OCI-LY1 (cell line): ENCODE data around the gene KRAS.

ENCODE experiments used
- H2AFZ ChIP-seq: fragments of 200-600 bp; sonication (generic), shearing (Covaris generic); 2 replicates; pipeline ENCODE4 v1.6.0; 2014; ENCODE audit warnings: antibody characterized with exemption, mild to moderate bottlenecking, low read length
- H3F3A ChIP-seq: fragments of 200-600 bp; sonication (generic), shearing (Covaris generic); 2 replicates; pipeline ENCODE4 v1.6.0; 2014; ENCODE audit warnings: mild to moderate bottlenecking, antibody characterized with exemption, low read length, moderate library complexity; ENCODE audit not compliant: insufficient read depth
- H3K27ac ChIP-seq: fragments of 200-600 bp; sonication (generic); 2 replicates; pipeline ENCODE4 v1.5.1; 2014; ENCODE audit warnings: low read length, mixed run types, mild to moderate bottlenecking, low read depth; ENCODE audit not compliant: poor library complexity, severe bottlenecking
- H3K27me3 ChIP-seq: fragments of 200-600 bp; sonication (generic); 2 replicates; pipeline ENCODE4 v1.6.0; 2014; ENCODE audit warnings: antibody characterized with exemption, mild to moderate bottlenecking, low read length, moderate library complexity; ENCODE audit not compliant: insufficient read depth
- H3K36me3 ChIP-seq: fragments of 200-600 bp; sonication (generic); 2 replicates; pipeline ENCODE4 v1.6.1; 2014; ENCODE audit warnings: mild to moderate bottlenecking, antibody characterized with exemption, low read length, moderate library complexity, mixed read lengths; ENCODE audit not compliant: insufficient read depth
- H3K4me1 ChIP-seq: fragments of 200-600 bp; sonication (generic); 2 replicates; pipeline ENCODE4 v1.5.1; 2014; ENCODE audit warnings: mild to moderate bottlenecking, low read length, moderate library complexity; ENCODE audit not compliant: insufficient read depth, severe bottlenecking
- H3K4me2 ChIP-seq: fragments of 200-600 bp; sonication (generic), shearing (Covaris generic); 2 replicates; pipeline ENCODE4 v1.6.1; 2014; ENCODE audit warnings: low read length
- H3K4me3 ChIP-seq: fragments of 200-600 bp; sonication (generic); 2 replicates; pipeline ENCODE4 v1.5.1; 2014; ENCODE audit warnings: low read length, low read depth, mild to moderate bottlenecking, mixed read lengths; ENCODE audit not compliant: poor library complexity, severe bottlenecking
- H3K79me2 ChIP-seq: fragments of 200-600 bp; shearing (Covaris generic); 2 replicates; pipeline ENCODE4 v1.6.1; 2016; ENCODE audit warnings: mixed run types, low read length, mixed read lengths; ENCODE audit not compliant: insufficient read depth
- H3K9ac ChIP-seq: fragments of 200-600 bp; sonication (generic), shearing (Covaris generic); 2 replicates; pipeline ENCODE4 v1.6.1; 2014; ENCODE audit warnings: mild to moderate bottlenecking, low read length, mixed read lengths
- H3K9me2 ChIP-seq: fragments of 200-600 bp; sonication (generic), shearing (Covaris generic); 2 replicates; pipeline ENCODE4 v1.6.1; 2014; ENCODE audit warnings: low read depth, mild to moderate bottlenecking, low read length, mixed read lengths
- H3K9me3 ChIP-seq: fragments of 200-600 bp; shearing (Covaris generic); 2 replicates; pipeline ENCODE4 v1.6.1; 2014; ENCODE audit warnings: low read length, mixed read lengths
- H4K20me1 ChIP-seq: fragments of 200-600 bp; sonication (generic), shearing (Covaris generic); 2 replicates; pipeline ENCODE4 v1.6.0; 2016; ENCODE audit warnings: mild to moderate bottlenecking, low read length; ENCODE audit not compliant: insufficient read depth
- EZH2 ChIP-seq: fragments of 200-600 bp; sonication (generic), shearing (Covaris generic); IDR thresholded peaks from 2 replicates; pipeline ENCODE4 v1.8.0; 2017; ENCODE audit warnings: borderline replicate concordance, mixed run types, mild to moderate bottlenecking, antibody characterized with exemption, low read length, moderate library complexity, mixed read lengths
- TF ChIP-seq, protein P1 (sequence below): fragments of 200-600 bp; sonication (generic), shearing (Covaris generic); IDR thresholded peaks from 2 replicates; pipeline ENCODE4 v1.5.1; 2017; ENCODE audit warnings: mild to moderate bottlenecking, antibody characterized with exemption, low read length, moderate library complexity, mixed read lengths

The KRAS gene

DNA sequence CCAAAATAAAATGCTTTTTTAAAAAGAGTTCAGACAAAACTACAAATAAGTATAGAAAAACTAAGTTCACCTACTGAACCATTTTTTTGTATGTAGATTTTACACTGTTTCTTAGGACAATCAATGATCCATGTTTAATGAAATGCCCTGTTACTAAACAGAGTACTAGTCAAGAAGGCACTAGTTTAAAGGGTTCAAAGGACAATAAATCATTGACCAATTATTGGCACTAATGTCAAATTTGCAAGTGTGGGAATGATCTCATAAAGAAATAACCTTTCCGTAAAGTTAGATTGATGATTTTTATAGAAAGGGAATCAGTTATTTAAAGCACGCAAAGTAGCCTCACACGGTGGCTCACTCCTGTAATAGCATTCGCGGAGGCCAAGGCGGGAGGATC, 59.9 kb downstream of the KRAS start:
- Histone ChIP-seq H3K4me2 (no peak overlapping the region), H4K20me1 (no peaks in the 10 kb centered on the region), H3K4me1 (peaks cover 10% of the 10 kb centered on the region), H3K79me2 (no peaks in the 10 kb centered on the region), H3K36me3 (no peaks in the 10 kb centered on the region), H3K27me3 (no peaks in the 10 kb centered on the region; the same call in 1 of the 2 replicates), H3K9me3 (no peaks in the 10 kb centered on the region), H2AFZ (no peak overlapping the region), H3K9ac (no peak overlapping the region), H3F3A (no peaks in the 10 kb centered on the region), H3K27ac (no peak overlapping the region), H3K9me2 (no peaks in the 10 kb centered on the region), H3K4me3 (no peak overlapping the region)
- no peak for TF ChIP-seq EZH2
- TF ChIP-seq, protein P1, sequence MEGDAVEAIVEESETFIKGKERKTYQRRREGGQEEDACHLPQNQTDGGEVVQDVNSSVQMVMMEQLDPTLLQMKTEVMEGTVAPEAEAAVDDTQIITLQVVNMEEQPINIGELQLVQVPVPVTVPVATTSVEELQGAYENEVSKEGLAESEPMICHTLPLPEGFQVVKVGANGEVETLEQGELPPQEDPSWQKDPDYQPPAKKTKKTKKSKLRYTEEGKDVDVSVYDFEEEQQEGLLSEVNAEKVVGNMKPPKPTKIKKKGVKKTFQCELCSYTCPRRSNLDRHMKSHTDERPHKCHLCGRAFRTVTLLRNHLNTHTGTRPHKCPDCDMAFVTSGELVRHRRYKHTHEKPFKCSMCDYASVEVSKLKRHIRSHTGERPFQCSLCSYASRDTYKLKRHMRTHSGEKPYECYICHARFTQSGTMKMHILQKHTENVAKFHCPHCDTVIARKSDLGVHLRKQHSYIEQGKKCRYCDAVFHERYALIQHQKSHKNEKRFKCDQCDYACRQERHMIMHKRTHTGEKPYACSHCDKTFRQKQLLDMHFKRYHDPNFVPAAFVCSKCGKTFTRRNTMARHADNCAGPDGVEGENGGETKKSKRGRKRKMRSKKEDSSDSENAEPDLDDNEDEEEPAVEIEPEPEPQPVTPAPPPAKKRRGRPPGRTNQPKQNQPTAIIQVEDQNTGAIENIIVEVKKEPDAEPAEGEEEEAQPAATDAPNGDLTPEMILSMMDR: no peak

DNA sequence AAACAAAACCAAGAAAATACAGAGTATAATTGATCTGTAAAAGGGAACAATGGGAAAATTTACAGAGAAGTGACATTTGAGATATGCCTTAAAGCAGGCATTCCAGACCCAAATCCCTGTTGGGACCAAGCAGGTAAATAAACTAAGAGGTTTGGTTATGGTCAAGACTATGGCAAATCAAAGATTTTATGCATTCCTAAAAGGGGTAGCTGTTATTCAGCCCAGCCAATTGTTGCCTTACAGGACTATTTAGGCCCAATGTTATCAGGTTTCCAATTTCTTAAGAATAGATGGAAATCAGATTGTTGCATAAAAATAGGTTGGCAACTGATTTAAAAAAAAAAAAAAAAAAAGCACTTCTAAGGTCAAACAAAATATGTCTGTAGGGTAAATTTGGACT, 61.1 kb downstream of the KRAS start:
- Histone ChIP-seq H3K4me2 (no peak overlapping the region), H2AFZ (no peak overlapping the region), H3F3A (no peaks in the 10 kb centered on the region), H3K36me3 (no peaks in the 10 kb centered on the region), H3K79me2 (no peaks in the 10 kb centered on the region), H3K9me3 (no peaks in the 10 kb centered on the region), H3K27ac (no peak overlapping the region), H3K27me3 (no peaks in the 10 kb centered on the region; the same call in 1 of the 2 replicates), H3K4me1 (peaks cover 4% of the 10 kb centered on the region), H3K9ac (no peak overlapping the region), H4K20me1 (no peaks in the 10 kb centered on the region), H3K4me3 (no peak overlapping the region), H3K9me2 (no peaks in the 10 kb centered on the region)
- TF ChIP-seq, protein P1: no peak
- TF ChIP-seq EZH2: no peak

- no peak overlapping the region for H3K4me3 ChIP-seq
- no peaks in the 10 kb centered on the region for H4K20me1 ChIP-seq
- no peak overlapping the region for H2AFZ ChIP-seq
- no peaks in the 10 kb centered on the region; the same call in 1 of the 2 replicates for H3K27me3 ChIP-seq
- H3K9ac ChIP-seq: no peak overlapping the region
- H3K9me2 ChIP-seq: no peaks in the 10 kb centered on the region
- no peaks in the 10 kb centered on the region for H3K9me3 ChIP-seq
- no peaks in the 10 kb centered on the region for H3K79me2 ChIP-seq
- no peaks in the 10 kb centered on the region for H3K4me1 ChIP-seq
- no peak overlapping the region for H3K4me2 ChIP-seq
- no peak overlapping the region for H3K27ac ChIP-seq
- no peaks in the 10 kb centered on the region for H3F3A ChIP-seq
- TF ChIP-seq, protein P1: no peak
- TF ChIP-seq EZH2: no peak
- H3K36me3 ChIP-seq: no peaks in the 10 kb centered on the region
These were observed 62.9 kb downstream of the KRAS start for GRCh38 chr12:25187781-25188180.
